Panc1 (cell line): Measurements from ENCODE around the gene DDA1. TPM values are rescaled to one million over a fixed set of nuclear protein-coding genes. Genes with fewer than 3 reads are reported as not detected.

Experiments used
- ATAC-seq: fragments of 200-7000 bp; cut with Tn5 transposase; 2 replicates; pipeline ENCODE4 v1.9.1; 2020; ENCODE audit warnings: mild to moderate bottlenecking, moderate library complexity
- BruUV-seq: library from RNA; stranded (reverse); fragments of 400-500 nt; replicated peaks from 2 replicates; lab custom pipeline; 2021; lab: Mats Ljungman, UMichigan
- CTCF ChIA-PET: fragments of 300-600 bp; sonication (Branson Sonifier 250); formaldehyde crosslinking; loops from one replicate; lab custom pipeline; 2022; ENCODE audit warnings: antibody characterized with exemption; lab: Charles Lee
- POLR2A ChIA-PET: fragments of 300-600 bp; sonication (Branson Sonifier 250); formaldehyde crosslinking; loops from one replicate; lab custom pipeline; 2022; ENCODE audit warnings: antibody characterized with exemption; lab: Charles Lee
- DNase-seq: peaks from one replicate; pipeline ENCODE4 v3.0.0-alpha.2; 2010; ENCODE audit warnings: low read depth, low spot score
- H3K27ac ChIP-seq: 2 replicates; pipeline ENCODE4 v1.5.1; 2011; ENCODE audit warnings: mild to moderate bottlenecking, low read length, inconsistent platforms
- H3K27me3 ChIP-seq: fragments of 200-500 bp; sonication (Bioruptor generic); 2 replicates; pipeline ENCODE4 v1.6.0; 2014; ENCODE audit warnings: low read length, inconsistent platforms; ENCODE audit not compliant: control insufficient read depth, insufficient read depth
- H3K36me3 ChIP-seq: fragments of 200-500 bp; sonication (Bioruptor generic); 2 replicates; pipeline ENCODE4 v1.5.1; 2014; ENCODE audit warnings: inconsistent platforms, mild to moderate bottlenecking, low read length, moderate library complexity; ENCODE audit not compliant: control insufficient read depth, insufficient read depth
- H3K4me1 ChIP-seq: 2 replicates; pipeline ENCODE4 v1.5.1; 2011; ENCODE audit warnings: inconsistent platforms, mild to moderate bottlenecking, low read length, moderate library complexity; ENCODE audit not compliant: control insufficient read depth, insufficient read depth
- H3K4me3 ChIP-seq, 2 experiments: 2 replicates each; pipeline ENCODE4 v1.5.1; 2011 to 2012; ENCODE audit warnings: low read depth in 2 of 2, low read length in 2 of 2, mild to moderate bottlenecking in 2 of 2, inconsistent platforms in 1 of 2, moderate library complexity in 1 of 2
- H3K9me3 ChIP-seq: fragments of 200-500 bp; sonication (Bioruptor generic); 2 replicates; pipeline ENCODE4 v1.5.1; 2014; ENCODE audit warnings: low read depth, mild to moderate bottlenecking, inconsistent platforms, low read length, moderate library complexity; ENCODE audit not compliant: control insufficient read depth, insufficient read depth
- CTCF ChIP-seq: fragments of 450-650 bp; IDR thresholded peaks from 2 replicates; pipeline ENCODE4 v1.5.1; 2017; ENCODE audit warnings: mild to moderate bottlenecking
- POLR2AphosphoS5 ChIP-seq: IDR thresholded peaks from 2 replicates; pipeline ENCODE4 v1.6.1; 2012; ENCODE audit warnings: mild to moderate bottlenecking, low read depth, low read length, moderate library complexity
- REST ChIP-seq, 2 experiments: IDR thresholded peaks; 2 replicates each; pipeline ENCODE4 v1.6.1; 2011 to 2012; ENCODE audit warnings: low read depth in 2 of 2, control low read depth in 1 of 2, low read length in 1 of 2, mild to moderate bottlenecking in 1 of 2, moderate library complexity in 1 of 2; ENCODE audit not compliant: insufficient read depth in 1 of 2
- SIN3A ChIP-seq: IDR thresholded peaks from 2 replicates; pipeline ENCODE4 v1.6.1; 2012; ENCODE audit warnings: low read depth, mild to moderate bottlenecking, low read length, moderate library complexity, borderline replicate concordance; ENCODE audit not compliant: insufficient read depth
- TCF7L2 ChIP-seq: IDR thresholded peaks from 2 replicates; pipeline ENCODE4 v1.6.1; 2011; ENCODE audit warnings: mild to moderate bottlenecking, low read depth, low read length, inconsistent platforms
- in situ Hi-C: cut with HindIII; loops from 2 replicates; pipeline ENCODE4 v1.10.0; 2016; ENCODE audit warnings: low sequenced_read_pairs, low pct_unique_long_range_greater_than_20kb
- intact Hi-C: fragments of 100-400 bp; cut with micrococcal nuclease; formaldehyde crosslinking; loops from one replicate; pipeline ENCODE4 v1.10.0; 2022; ENCODE audit not compliant: unreplicated experiment
- total RNA-seq: library from RNA; stranded (reverse); gene quantifications from one replicate; pipeline ENCODE4 v1.2.1, GENCODE V29; 2021; ENCODE audit not compliant: unreplicated experiment

Gene DDA1
- total RNA-seq, 1 experiment from 2014 or later, result 56.0 TPM

GRCh38 chr19:17339088-17339741, 29.9 kb downstream of the DDA1 start:
- peaks cover 4% of the 10 kb centered on the region; the same call in 1 of the 2 replicates for H3K36me3 ChIP-seq
- in situ Hi-C loops (no loop called here), intact Hi-C loops (no loop called here)
- TF ChIP-seq TCF7L2, result no peak
- TF ChIP-seq POLR2AphosphoS5, result no peak
- TF ChIP-seq CTCF, result no peak
- no peak for TF ChIP-seq SIN3A
- TF ChIP-seq REST (IDR thresholded peaks at IDR 0.05; ENCODE audit: insufficient read depth in 1 of 2, low read depth in 2 of 2, low read length in 1 of 2), result no peak
- no peaks in the 10 kb centered on the region for H3K9me3 ChIP-seq
- CTCF ChIA-PET, result interaction anchor here (0.7 kb wide), 1 partner anchor 26 kb away, joined by 10 read pairs; no protein-coding TSS in a partner anchor
- POLR2A ChIA-PET, result no interaction called here
- no peaks in the 10 kb centered on the region for H3K27me3 ChIP-seq
- no peak overlapping the region for H3K4me3 ChIP-seq
- peaks cover 10% of the 10 kb centered on the region for H3K4me1 ChIP-seq
- no peak for ATAC-seq
- BruUV-seq, result no TSS peak
- DNase-seq, result no peak
- H3K27ac ChIP-seq, result no peak overlapping the region

GRCh38 chr19:17340302-17340870, 31.0 kb downstream of the DDA1 start:
- DNase-seq, result no peak
- CTCF ChIA-PET, result no interaction called here
- Histone ChIP-seq H3K27me3 (no peaks in the 10 kb centered on the region), H3K4me3 (no peak overlapping the region), H3K36me3 (peaks cover 4% of the 10 kb centered on the region; the same call in 1 of the 2 replicates), H3K9me3 (no peaks in the 10 kb centered on the region), H3K27ac (no peak overlapping the region), H3K4me1 (peaks cover 7% of the 10 kb centered on the region)
- in situ Hi-C loops, result no loop called here
- intact Hi-C loops, result no loop called here
- POLR2A ChIA-PET, result no interaction called here
- no peak for TF ChIP-seq SIN3A
- TF ChIP-seq TCF7L2, result no peak
- no peak for TF ChIP-seq CTCF
- no peak for TF ChIP-seq POLR2AphosphoS5
- TF ChIP-seq REST (IDR thresholded peaks at IDR 0.05; ENCODE audit: insufficient read depth in 1 of 2, low read depth in 2 of 2, low read length in 1 of 2), result no peak
- no TSS peak for BruUV-seq
- peak; percentile 41 for ATAC-seq
